UCSD-AML1 (cell line): ENCODE measurements around the gene MRPS34.
"Not testable (repeated sequence)": the region's sequence is repeated elsewhere in the genome, so short reads cannot be mapped to it uniquely, and the experiment has no call there.

Experiments
- DNase-seq: peaks from one replicate; lab custom pipeline; 2025; ENCODE audit not compliant: unreplicated experiment; lab: John Stamatoyannopoulos, UW

Gene MRPS34

GRCh38 chr16:1757714-1758461, 15.0 kb downstream of the MRPS34 start:
- DNase-seq: no peak

GRCh38 chr16:1754204-1754603, 18.7 kb downstream of the MRPS34 start:
- DNase-seq: no peak

GRCh38 chr16:1752853-1753252, 20.1 kb downstream of the MRPS34 start:
- DNase-seq: no peak

- no peak for DNase-seq
These were observed 21.0 kb downstream of the MRPS34 start for GRCh38 chr16:1751946-1752345.

- no peak for DNase-seq
These were observed 23.5 kb downstream of the MRPS34 start for GRCh38 chr16:1749152-1750117.

GRCh38 chr16:1747934-1748333, 25.0 kb downstream of the MRPS34 start:
- no peak for DNase-seq

GRCh38 chr16:1746693-1747195, 26.2 kb downstream of the MRPS34 start:
- no peak for DNase-seq

GRCh38 chr16:1745900-1746692, 26.8 kb downstream of the MRPS34 start:
- DNase-seq: no peak

- DNase-seq: no peak
These were observed 27.6 kb downstream of the MRPS34 start for GRCh38 chr16:1745181-1745899.

- DNase-seq: no peak
These were observed 28.5 kb downstream of the MRPS34 start for GRCh38 chr16:1744338-1744840.

- no peak for DNase-seq
These were observed 29.3 kb downstream of the MRPS34 start for GRCh38 chr16:1743376-1744337.

- no peak for DNase-seq
These were observed 31.3 kb downstream of the MRPS34 start for GRCh38 chr16:1741553-1742165.

- DNase-seq: no peak
These were observed 32.0 kb downstream of the MRPS34 start for GRCh38 chr16:1740781-1741490.

- no peak for DNase-seq
These were observed 32.7 kb downstream of the MRPS34 start for GRCh38 chr16:1740234-1740633.

GRCh38 chr16:1734816-1735215, 38.1 kb downstream of the MRPS34 start:
- DNase-seq: no peak

- DNase-seq: no peak
These were observed 38.8 kb downstream of the MRPS34 start for GRCh38 chr16:1734123-1734522.

GRCh38 chr16:1732551-1732987, 40.4 kb downstream of the MRPS34 start:
- not testable (repeated sequence) for DNase-seq

GRCh38 chr16:1732071-1732470, 40.9 kb downstream of the MRPS34 start:
- no peak for DNase-seq
